Mesodermal cell (in vitro differentiated cells): ENCODE results near the gene CCDC136.

Source experiments
- H3K27ac ChIP-seq: 2 replicates; pipeline ENCODE4 v1.7.0; 2013; ENCODE audit warnings: mild to moderate bottlenecking, low read depth, low read length, moderate library complexity; ENCODE audit not compliant: severe bottlenecking
- H3K36me3 ChIP-seq: 2 replicates; pipeline ENCODE4 v1.7.1; 2013; ENCODE audit warnings: mild to moderate bottlenecking, low read length, moderate library complexity; ENCODE audit not compliant: control insufficient read depth, insufficient read depth
- H3K4me1 ChIP-seq: one replicate; pipeline ENCODE4 v1.7.1; 2013; ENCODE audit warnings: mild to moderate bottlenecking, low read length; ENCODE audit not compliant: insufficient read depth, control insufficient read depth, poor library complexity, severe bottlenecking
- H3K4me3 ChIP-seq: 2 replicates; pipeline ENCODE4 v1.7.0; 2013; ENCODE audit warnings: low read length, control low read depth, mild to moderate bottlenecking; ENCODE audit not compliant: insufficient read depth, poor library complexity, severe bottlenecking; ENCODE audit errors: extremely low read depth
- H3K9me3 ChIP-seq: 2 replicates; pipeline ENCODE4 v1.7.1; 2013; ENCODE audit warnings: mild to moderate bottlenecking, low read length, moderate library complexity; ENCODE audit not compliant: control insufficient read depth
- WGBS, 2 experiments: methylation state at CpG; one replicate each; pipeline ENCODE4 v1.1.5; 2013; ENCODE audit warnings: missing lambda C conversion rate in 2 of 2; ENCODE audit not compliant: insufficient coverage in 2 of 2; 5-methylcytosine and 5-hydroxymethylcytosine counted together

The CCDC136 gene

DNA sequence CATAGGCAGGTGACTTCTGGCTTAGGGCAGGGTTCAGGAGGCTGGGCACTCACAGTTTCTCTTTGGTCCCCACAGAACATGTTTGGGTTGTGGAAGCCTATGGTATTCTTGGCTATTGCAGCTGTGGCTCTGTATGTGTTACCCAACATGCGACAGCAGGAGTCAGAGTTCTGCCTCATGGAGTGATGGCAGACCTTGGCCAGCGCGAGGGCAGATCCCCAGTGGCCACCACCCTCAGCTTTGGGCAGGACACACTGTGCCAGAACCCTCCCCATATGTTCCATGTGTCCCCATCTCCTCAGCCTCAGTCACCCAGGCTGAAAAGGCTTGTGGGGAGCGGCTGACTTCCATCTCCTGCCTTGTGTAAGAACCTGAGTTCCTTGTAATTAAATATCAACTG lies 30.0 kb downstream of the CCDC136 start:
- 86 to 100% methylated on average over 3 of the region's 4 CpGs for WGBS, 2 experiments
- Histone ChIP-seq H3K36me3 (no peaks in the 10 kb centered on the region), H3K9me3 (no peaks in the 10 kb centered on the region), H3K4me1 (peaks cover 14% of the 10 kb centered on the region), H3K4me3 (no peak overlapping the region), H3K27ac (no peak overlapping the region)

DNA sequence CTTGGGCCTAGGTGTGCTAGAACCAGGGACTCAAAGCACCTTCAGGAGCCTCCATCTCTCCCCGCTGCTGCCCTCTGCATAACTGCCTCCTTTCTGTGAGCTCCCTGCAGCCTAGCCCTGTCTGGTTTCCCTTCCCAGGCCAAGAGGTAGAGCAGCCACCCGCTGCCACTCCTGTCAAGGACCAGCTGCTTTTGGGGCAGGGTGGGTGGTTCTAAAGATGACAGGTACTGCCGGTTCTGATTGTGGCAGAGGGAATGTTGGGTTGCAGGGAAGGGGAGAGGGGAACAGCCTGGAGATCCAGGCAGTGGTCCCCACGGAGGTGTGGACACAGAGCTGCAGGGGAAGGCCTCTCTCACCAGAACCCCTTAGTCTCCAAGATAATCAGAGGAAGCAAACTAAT lies 34.7 kb downstream of the CCDC136 start:
- 95 to 100% methylated on average over 3 to 4 of the region's 4 CpGs for WGBS, 2 experiments
- no peaks in the 10 kb centered on the region for H3K36me3 ChIP-seq
- no peak overlapping the region for H3K4me3 ChIP-seq
- peaks cover 37% of the 10 kb centered on the region for H3K4me1 ChIP-seq
- H3K9me3 ChIP-seq: no peaks in the 10 kb centered on the region
- peak overlapping the region; percentile 98 for H3K27ac ChIP-seq

- peak overlapping the region; percentile 98 for H3K27ac ChIP-seq
- H3K4me3 ChIP-seq: no peak overlapping the region
- H3K9me3 ChIP-seq: no peaks in the 10 kb centered on the region
- no peaks in the 10 kb centered on the region for H3K36me3 ChIP-seq
- no CpG with 5 or more reads among the region's 1 CpG for WGBS, 2 experiments
- H3K4me1 ChIP-seq: peaks cover 37% of the 10 kb centered on the region
Measured at GRCh38 chr7:128826916-128827247, 35.1 kb downstream of the CCDC136 start.

DNA sequence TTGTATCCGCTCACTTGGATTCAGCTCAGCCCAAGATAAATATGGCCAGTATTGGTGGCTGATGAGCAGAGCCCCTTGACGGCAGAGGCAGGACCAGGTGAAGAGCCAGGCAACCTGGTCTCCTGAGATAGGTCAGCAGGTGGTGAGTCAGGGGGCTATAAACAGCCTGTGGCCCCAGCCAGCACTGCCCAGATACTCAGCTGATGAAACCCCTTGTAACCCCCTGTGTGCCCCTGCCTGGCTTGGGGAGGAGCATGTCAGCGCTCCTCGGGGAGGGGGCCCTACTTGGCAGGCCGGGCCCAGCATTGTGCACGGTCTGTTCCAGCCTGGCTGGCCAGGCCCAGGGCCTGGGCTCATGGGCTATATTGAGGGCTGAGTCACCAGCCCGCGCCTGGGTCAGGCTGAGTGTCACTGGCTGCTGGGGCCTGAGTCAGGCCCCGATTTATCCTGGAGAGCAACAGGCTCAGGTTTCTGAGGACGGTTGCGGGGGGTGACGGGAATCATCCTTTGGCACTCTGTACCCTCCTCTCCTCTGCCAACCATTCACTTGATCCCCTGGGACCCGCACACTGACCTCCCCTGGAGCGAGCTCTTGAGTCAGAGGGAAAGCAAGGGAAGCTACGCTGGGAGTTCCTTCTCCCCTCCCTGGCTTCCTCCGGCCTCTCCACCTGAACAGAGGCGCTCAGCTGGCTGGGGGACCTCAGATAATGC lies 35.6 kb downstream of the CCDC136 start:
- Histone ChIP-seq H3K4me1 (peaks cover 37% of the 10 kb centered on the region), H3K9me3 (no peaks in the 10 kb centered on the region), H3K36me3 (no peaks in the 10 kb centered on the region), H3K4me3 (no peak overlapping the region), H3K27ac (peak overlapping the region; percentile 98)
- 43 to 47% methylated on average over 7 to 12 of the region's 17 CpGs for WGBS, 2 experiments

- Histone ChIP-seq H3K9me3 (no peaks in the 10 kb centered on the region), H3K4me3 (no peak overlapping the region), H3K4me1 (peaks cover 39% of the 10 kb centered on the region), H3K36me3 (no peaks in the 10 kb centered on the region), H3K27ac (peak overlapping the region; percentile 98)
- WGBS, 2 experiments: 30 to 42% methylated on average over 4 to 8 of the region's 10 CpGs
Measured at GRCh38 chr7:128827971-128828711, 36.4 kb downstream of the CCDC136 start.

- H3K9me3 ChIP-seq: no peaks in the 10 kb centered on the region
- peak overlapping the region; percentile 94 for H3K27ac ChIP-seq
- peaks cover 7% of the 10 kb centered on the region for H3K36me3 ChIP-seq
- WGBS, 2 experiments: 26 to 27% methylated on average over 6 to 8 of the region's 13 CpGs
- H3K4me3 ChIP-seq: peak overlapping the region; percentile 18
- H3K4me1 ChIP-seq: peaks cover 42% of the 10 kb centered on the region
Measured at GRCh38 chr7:128829391-128830166, 37.8 kb downstream of the CCDC136 start.

GRCh38 chr7:128830231-128831177 lies 38.7 kb downstream of the CCDC136 start, which contains the start of gene FLNC:
Gene FLNC, plus strand, starts transcription at chr7:128830406. Its CDS starts 232 bp downstream, at chr7:128830638.
- WGBS, 2 experiments: 0 to 1% methylated on average over 59 to 77 of the region's 109 CpGs
- Histone ChIP-seq H3K27ac (peak within 1 kb of the TSS; percentile 94), H3K4me1 (peaks cover 39% of the 10 kb centered on the region), H3K9me3 (no peaks in the 10 kb centered on the region), H3K4me3 (peak within 1 kb of the TSS; percentile 93), H3K36me3 (peaks cover 15% of the 10 kb centered on the region)

GRCh38 chr7:128831178-128831993 lies 39.6 kb downstream of the CCDC136 start:
- 0 to 1% methylated on average over 24 to 25 of the region's 33 CpGs for WGBS, 2 experiments
- Histone ChIP-seq H3K4me1 (peaks cover 39% of the 10 kb centered on the region), H3K4me3 (peak overlapping the region; percentile 93), H3K27ac (peak overlapping the region; percentile 82), H3K9me3 (no peaks in the 10 kb centered on the region), H3K36me3 (peaks cover 23% of the 10 kb centered on the region)

GRCh38 chr7:128831994-128832879 lies 40.5 kb downstream of the CCDC136 start:
- peak overlapping the region; percentile 93 for H3K4me3 ChIP-seq
- H3K27ac ChIP-seq: peak overlapping the region; percentile 82
- H3K36me3 ChIP-seq: peaks cover 32% of the 10 kb centered on the region
- 0 to 1% methylated on average over 10 to 12 of the region's 22 CpGs for WGBS, 2 experiments
- peaks cover 30% of the 10 kb centered on the region for H3K4me1 ChIP-seq
- H3K9me3 ChIP-seq: no peaks in the 10 kb centered on the region
